GM23338 (cell line): ENCODE measurements around the gene THADA.

Source experiments
- CREB1 ChIP-seq: fragments of 250-450 bp; sonication (Bioruptor Pico); IDR thresholded peaks from 2 replicates; pipeline ENCODE4 v1.5.0; 2020; ENCODE audit warnings: low read depth, mild to moderate bottlenecking, moderate library complexity
- CTCF ChIP-seq, 2 experiments: fragments of 200-600 bp in 1 of 2; sonication (generic) in 1 of 2; conservative IDR thresholded peaks; 2 replicates each; pipeline versions ENCODE4 v1.5.1 to v1.6.1; 2016 to 2017; ENCODE audit warnings: antibody characterized with exemption in 2 of 2, low read depth in 2 of 2, mild to moderate bottlenecking in 2 of 2, moderate library complexity in 1 of 2
- EZH2 ChIP-seq: fragments of 200-600 bp; sonication (generic); IDR thresholded peaks from one replicate; pipeline ENCODE4 v1.8.0; 2017; ENCODE audit warnings: antibody characterized with exemption, mild to moderate bottlenecking, low read depth; ENCODE audit not compliant: unreplicated experiment
- JUNB ChIP-seq: IDR thresholded peaks from one replicate; pipeline ENCODE4 v1.6.1; 2016; ENCODE audit warnings: antibody characterized with exemption; ENCODE audit not compliant: unreplicated experiment
- POLR2AphosphoS5 ChIP-seq: IDR thresholded peaks from 2 replicates; pipeline ENCODE4 v1.6.1; 2016; ENCODE audit warnings: antibody characterized with exemption, low read depth
- ZNF331 ChIP-seq: fragments of 250-450 bp; sonication (Bioruptor Pico); IDR thresholded peaks from 2 replicates; pipeline ENCODE4 v1.5.0; 2020; ENCODE audit warnings: low read depth, mild to moderate bottlenecking, moderate library complexity
- TF ChIP-seq, protein P1 (sequence below): IDR thresholded peaks from one replicate; pipeline ENCODE4 v1.6.1; 2018; ENCODE audit warnings: antibody characterized with exemption; ENCODE audit not compliant: unreplicated experiment

DNA sequence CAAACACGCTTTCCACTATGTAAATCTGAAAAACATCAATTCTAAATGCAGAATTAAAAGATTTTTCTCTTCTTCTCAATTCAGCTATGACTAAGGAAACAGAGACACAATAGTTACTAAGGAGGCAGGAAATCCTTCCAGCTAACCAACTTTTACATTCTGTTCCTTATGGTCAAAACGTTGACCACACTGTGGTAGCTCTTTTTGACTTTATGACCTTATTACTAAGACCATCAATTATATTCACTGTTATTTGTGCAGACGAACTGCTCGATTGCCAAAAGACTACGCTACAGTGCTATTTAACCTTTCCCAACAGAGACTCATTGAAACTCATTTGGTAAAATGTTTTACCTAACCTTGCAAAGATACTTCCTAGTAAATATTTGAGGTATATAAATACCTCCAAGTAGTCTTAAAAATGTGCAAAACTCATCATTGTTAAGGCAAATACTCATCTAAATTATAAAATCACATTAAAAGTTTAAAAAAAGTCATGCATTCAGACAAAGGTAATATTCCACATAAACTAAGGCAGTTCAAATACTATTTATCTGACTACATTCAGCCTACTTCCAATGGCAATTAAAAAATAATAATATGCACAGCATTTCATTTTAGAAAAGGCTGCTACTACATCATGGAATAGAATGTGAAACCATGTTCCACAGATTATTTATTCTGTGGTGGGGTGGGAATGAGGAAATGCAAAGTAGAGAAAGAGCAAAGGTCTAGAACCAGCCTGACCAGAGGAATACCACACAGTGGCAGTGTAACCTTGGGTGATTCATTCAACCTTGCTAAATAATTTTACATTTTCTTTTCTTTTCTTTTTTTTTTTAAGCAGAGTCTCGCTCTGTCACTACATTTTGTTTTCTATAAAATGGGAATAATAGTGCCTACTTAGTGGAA, 139.9 kb downstream of the THADA start:
- no peak for TF ChIP-seq CREB1 (CRISPR knock-in tag)
- no peak for TF ChIP-seq POLR2AphosphoS5
- peak in 1 of 2 experiments; percentile 26; a peak in 2 of 4 replicates for TF ChIP-seq CTCF (conservative IDR thresholded peaks at IDR 0.05; ENCODE audit: low read depth in 2 of 2)
- no peak for TF ChIP-seq EZH2
- TF ChIP-seq JUNB = no peak
- no peak for TF ChIP-seq ZNF331 (CRISPR knock-in tag)
- TF ChIP-seq, protein P1, sequence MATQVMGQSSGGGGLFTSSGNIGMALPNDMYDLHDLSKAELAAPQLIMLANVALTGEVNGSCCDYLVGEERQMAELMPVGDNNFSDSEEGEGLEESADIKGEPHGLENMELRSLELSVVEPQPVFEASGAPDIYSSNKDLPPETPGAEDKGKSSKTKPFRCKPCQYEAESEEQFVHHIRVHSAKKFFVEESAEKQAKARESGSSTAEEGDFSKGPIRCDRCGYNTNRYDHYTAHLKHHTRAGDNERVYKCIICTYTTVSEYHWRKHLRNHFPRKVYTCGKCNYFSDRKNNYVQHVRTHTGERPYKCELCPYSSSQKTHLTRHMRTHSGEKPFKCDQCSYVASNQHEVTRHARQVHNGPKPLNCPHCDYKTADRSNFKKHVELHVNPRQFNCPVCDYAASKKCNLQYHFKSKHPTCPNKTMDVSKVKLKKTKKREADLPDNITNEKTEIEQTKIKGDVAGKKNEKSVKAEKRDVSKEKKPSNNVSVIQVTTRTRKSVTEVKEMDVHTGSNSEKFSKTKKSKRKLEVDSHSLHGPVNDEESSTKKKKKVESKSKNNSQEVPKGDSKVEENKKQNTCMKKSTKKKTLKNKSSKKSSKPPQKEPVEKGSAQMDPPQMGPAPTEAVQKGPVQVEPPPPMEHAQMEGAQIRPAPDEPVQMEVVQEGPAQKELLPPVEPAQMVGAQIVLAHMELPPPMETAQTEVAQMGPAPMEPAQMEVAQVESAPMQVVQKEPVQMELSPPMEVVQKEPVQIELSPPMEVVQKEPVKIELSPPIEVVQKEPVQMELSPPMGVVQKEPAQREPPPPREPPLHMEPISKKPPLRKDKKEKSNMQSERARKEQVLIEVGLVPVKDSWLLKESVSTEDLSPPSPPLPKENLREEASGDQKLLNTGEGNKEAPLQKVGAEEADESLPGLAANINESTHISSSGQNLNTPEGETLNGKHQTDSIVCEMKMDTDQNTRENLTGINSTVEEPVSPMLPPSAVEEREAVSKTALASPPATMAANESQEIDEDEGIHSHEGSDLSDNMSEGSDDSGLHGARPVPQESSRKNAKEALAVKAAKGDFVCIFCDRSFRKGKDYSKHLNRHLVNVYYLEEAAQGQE = no peak
